Measurements from ENCODE around the gene ZNF598. TPM values are rescaled to one million over a fixed set of nuclear protein-coding genes. Genes with fewer than 3 reads are reported as not detected.
A peak's percentile ranks its signal among the peaks of the same experiment; 100 is the strongest.

Gene ZNF598
- total RNA-seq, 1 donor from 2014 or later: 31.1 TPM

DNA sequence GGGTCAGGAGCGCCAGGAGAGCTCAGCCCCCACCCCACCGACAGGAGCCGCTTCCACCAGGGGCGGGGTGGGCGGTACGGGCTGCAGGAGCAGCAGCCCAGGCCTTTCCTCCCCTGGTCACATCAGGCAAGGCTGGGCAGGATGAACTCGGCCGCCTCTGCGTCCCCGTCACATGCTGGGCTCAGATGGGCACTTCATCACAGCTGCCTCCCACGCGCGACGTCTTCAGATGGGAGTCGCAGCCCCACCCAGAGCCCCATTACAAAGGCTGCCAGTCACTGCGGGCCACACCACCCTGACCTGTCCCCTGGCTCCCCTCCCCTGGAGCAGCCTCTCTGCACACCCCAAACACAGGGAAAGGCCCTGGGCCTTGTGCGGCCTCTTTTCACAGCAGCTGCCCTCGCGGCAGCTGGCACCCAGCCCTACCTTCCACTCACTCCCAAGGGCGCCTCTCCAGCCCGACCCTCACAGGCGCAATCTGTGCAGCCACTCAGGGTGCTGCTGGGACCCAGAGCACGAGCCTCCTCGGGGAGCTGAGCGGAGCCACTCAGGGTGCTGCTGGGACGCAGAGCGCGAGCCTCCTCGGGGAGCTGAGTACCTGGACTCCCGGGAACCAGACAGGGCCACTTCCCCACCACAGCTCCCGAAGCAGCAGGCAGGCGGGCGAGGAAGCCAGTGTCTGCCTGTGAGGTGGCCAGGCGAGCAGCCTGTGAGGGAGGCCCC is 4.7 kb downstream of the ZNF598 start:
- TF ChIP-seq, protein P1, sequence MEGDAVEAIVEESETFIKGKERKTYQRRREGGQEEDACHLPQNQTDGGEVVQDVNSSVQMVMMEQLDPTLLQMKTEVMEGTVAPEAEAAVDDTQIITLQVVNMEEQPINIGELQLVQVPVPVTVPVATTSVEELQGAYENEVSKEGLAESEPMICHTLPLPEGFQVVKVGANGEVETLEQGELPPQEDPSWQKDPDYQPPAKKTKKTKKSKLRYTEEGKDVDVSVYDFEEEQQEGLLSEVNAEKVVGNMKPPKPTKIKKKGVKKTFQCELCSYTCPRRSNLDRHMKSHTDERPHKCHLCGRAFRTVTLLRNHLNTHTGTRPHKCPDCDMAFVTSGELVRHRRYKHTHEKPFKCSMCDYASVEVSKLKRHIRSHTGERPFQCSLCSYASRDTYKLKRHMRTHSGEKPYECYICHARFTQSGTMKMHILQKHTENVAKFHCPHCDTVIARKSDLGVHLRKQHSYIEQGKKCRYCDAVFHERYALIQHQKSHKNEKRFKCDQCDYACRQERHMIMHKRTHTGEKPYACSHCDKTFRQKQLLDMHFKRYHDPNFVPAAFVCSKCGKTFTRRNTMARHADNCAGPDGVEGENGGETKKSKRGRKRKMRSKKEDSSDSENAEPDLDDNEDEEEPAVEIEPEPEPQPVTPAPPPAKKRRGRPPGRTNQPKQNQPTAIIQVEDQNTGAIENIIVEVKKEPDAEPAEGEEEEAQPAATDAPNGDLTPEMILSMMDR (IDR thresholded peaks at IDR 0.05): no peak
- no peaks in the 10 kb centered on the region for H3K27me3 ChIP-seq
- no peak overlapping the region for H3K27ac ChIP-seq
- H3K36me3 ChIP-seq: peaks cover 32 to 35% of the 10 kb centered on the region in 2 donors
- no peak overlapping the region for H3K4me3 ChIP-seq
- H3K4me1 ChIP-seq: peaks cover 17 to 28% of the 10 kb centered on the region in 2 donors
- no peaks in the 10 kb centered on the region for H3K9me3 ChIP-seq
- no peak for DNase-seq (ENCODE audit: low spot score in 2 of 2)
- intact Hi-C loops (cut with DNase I): no loop called here

DNA sequence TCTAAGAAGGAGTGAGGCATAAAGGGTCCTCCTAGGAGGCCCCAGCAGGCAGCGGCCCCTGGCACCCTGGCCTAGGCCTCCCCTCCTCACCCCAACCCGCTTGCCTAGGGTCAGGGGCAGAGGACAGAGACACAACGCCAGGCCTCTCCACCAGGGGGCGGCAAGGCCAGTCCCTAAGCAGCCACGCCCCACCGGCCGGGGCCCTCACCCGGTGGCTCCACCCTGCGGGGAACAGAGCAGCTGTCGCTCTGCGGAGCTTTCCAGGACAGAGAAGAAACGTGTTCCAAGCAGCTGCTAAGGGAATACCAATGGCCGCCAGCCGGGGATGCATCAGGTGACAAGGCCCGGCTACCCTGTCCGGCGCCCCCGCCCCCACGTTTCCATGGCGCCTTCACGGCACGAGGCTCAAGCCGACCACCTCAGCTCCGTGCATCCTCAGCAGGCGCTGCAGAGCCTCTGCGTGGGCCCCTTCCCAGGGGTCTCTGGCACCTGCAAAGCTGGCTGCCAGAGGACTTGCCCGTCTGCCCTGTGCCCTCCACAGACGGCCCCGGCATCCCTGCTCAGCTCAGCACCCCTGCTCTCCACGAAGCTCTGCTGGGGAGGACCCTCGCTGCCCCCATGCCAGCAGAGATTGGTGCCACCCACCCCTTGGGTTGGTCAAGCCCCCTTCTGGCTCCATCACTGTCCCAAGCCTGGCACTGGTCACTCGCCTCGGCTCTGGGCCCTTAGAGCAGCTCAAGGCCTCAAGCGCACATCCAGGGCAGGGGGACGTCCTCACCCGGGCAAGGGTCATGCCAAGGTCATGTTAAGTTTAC is 5.6 kb downstream of the ZNF598 start:
- peak in 1 of 2 donors; percentile 85 for DNase-seq (ENCODE audit: low spot score in 2 of 2)
- no peaks in the 10 kb centered on the region for H3K27me3 ChIP-seq
- H3K4me3 ChIP-seq: peak overlapping the region in 1 of 2 donors; percentile 25
- H3K4me1 ChIP-seq: peaks cover 17 to 28% of the 10 kb centered on the region in 2 donors
- TF ChIP-seq, protein P1 (IDR thresholded peaks at IDR 0.05): peak; percentile 70 to 83 (median 81)
- H3K27ac ChIP-seq: no peak overlapping the region
- intact Hi-C loops (cut with DNase I): no loop called here
- H3K9me3 ChIP-seq: no peaks in the 10 kb centered on the region
- H3K36me3 ChIP-seq: peaks cover 41 to 44% of the 10 kb centered on the region in 2 donors

DNA sequence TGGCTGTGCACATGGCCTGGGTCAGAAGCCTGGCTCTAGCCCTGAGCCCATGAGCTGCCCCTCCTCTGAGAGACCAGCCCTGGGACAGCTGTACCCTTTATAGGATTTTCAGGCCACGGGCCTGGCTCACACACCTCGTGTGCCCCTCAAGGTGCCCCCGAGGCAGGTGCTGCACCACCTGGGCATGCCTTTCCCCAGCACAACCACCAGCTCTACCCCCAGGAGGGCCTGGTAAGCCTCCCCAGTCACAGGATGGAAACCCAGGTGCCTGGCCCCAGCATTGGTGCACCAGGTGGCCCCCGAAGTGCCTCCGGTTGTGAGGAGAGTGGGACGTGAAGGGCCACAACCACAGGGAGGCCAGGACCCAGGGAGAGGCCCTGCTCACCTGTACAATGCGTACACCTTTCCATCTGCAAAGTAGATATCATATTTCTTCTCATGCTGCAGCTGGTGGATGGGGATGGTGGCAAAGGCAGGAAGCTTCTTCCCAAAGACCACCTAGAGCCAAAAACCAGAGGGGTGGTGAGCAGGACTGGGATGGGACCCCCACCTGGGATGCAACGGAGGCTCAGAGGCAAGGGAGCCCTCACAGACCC is 6.3 kb downstream of the ZNF598 start:
- Histone ChIP-seq H3K27me3 (no peaks in the 10 kb centered on the region), H3K4me3 (no peak overlapping the region), H3K36me3 (peaks cover 48 to 51% of the 10 kb centered on the region in 2 donors), H3K27ac (no peak overlapping the region), H3K4me1 (peaks cover 13 to 23% of the 10 kb centered on the region in 2 donors), H3K9me3 (no peaks in the 10 kb centered on the region)
- TF ChIP-seq, protein P1 (IDR thresholded peaks at IDR 0.05): no peak
- no peak for DNase-seq (ENCODE audit: low spot score in 2 of 2)
- intact Hi-C loops (cut with DNase I): no loop called here

DNA sequence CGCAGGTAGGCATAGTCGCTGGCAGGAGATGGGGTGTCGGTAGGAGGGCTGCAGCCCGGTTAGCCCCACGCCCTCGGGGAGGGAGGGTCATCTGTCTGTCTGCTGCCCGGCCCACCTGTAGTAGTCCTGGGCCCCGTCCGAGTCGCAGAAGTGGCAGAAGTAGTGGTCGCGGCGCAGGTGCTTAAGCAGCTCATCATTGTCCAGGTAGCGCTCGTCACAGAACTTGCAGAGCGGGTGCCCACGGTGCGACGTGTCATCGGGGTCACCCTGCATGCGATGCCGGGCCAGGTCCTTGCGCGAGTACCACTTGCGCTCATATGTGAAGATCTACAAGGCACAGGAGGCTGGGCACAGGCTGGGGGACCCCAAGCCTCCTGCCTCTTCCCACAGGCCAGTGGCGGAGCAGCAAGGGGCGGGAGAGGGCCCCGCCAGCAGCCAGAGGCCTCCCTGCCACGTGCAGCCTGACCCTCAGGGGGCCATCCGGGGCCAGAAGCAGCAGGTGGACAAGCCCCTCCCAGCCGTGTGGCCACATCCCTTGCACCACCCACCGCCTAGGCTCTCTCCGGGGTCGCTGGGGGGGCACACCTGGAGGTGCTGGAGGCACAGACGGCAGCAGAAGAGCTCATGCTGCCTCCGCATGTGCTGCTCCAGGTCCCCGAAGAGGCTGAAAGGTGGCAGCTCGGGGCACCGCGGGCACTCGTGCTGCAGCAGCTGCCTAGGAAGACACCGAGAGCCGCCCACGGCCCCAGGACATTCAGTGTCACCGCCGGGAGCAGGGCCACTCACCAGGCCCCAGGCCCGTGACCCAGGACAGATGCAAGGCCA is 7.0 kb downstream of the ZNF598 start:
- Histone ChIP-seq H3K4me1 (peaks cover 10 to 16% of the 10 kb centered on the region in 2 donors), H3K27ac (no peak overlapping the region), H3K4me3 (no peak overlapping the region), H3K36me3 (peaks cover 55 to 58% of the 10 kb centered on the region in 2 donors), H3K27me3 (no peaks in the 10 kb centered on the region), H3K9me3 (no peaks in the 10 kb centered on the region)
- intact Hi-C loops (cut with DNase I): no loop called here
- TF ChIP-seq, protein P1 (IDR thresholded peaks at IDR 0.05): no peak
- no peak for DNase-seq (ENCODE audit: low spot score in 2 of 2)

Measured in ascending aorta (tissue), 2 donors.